PC-3 (cell line): ENCODE measurements around the gene MAP2K5.

ENCODE experiments used
- CTCF ChIP-seq: fragments of 300-600 bp; sonication (generic); conservative IDR thresholded peaks from 2 replicates; pipeline ENCODE4 v1.5.1; 2017; ENCODE audit warnings: antibody characterized with exemption, low read depth, mild to moderate bottlenecking, low read length
- EZH2phosphoT487 ChIP-seq: fragments of 300-600 bp; sonication (generic); IDR thresholded peaks from 2 replicates; pipeline ENCODE4 v1.6.1; 2018; ENCODE audit warnings: mild to moderate bottlenecking, antibody characterized with exemption, low read length, borderline replicate concordance

GRCh38 chr15:67807141-67807540, 264.6 kb downstream of the MAP2K5 start:
- TF ChIP-seq CTCF (no peak), EZH2phosphoT487 (no peak)
